Right cardiac atrium (tissue), 5 donors: ENCODE measurements around the gene NUMA1. TPM values are rescaled to one million over a fixed set of nuclear protein-coding genes. Genes with fewer than 3 reads are reported as not detected.

Source experiments
- ATAC-seq, 2 donors: fragments of 200-7000 bp; cut with Tn5 transposase; one replicate each; pipeline versions ENCODE4 v1.8.0 to v1.9.1; 2020; ENCODE audit warnings: moderate library complexity in 2 of 2, mild to moderate bottlenecking in 1 of 2
- DNase-seq, 3 donors: peaks; one replicate each; pipeline ENCODE4 v3.0.0-alpha.2; 2020
- H3K27ac ChIP-seq: one replicate; pipeline ENCODE4 v1.5.1; 2013; ENCODE audit warnings: mild to moderate bottlenecking, low read length, control low read depth, moderate library complexity
- H3K27me3 ChIP-seq: one replicate; pipeline ENCODE4 v1.6.1; 2013; ENCODE audit not compliant: control insufficient read depth, insufficient read depth
- H3K4me1 ChIP-seq: one replicate; pipeline ENCODE4 v1.6.1; 2013; ENCODE audit warnings: low read length; ENCODE audit not compliant: control insufficient read depth, insufficient read depth
- H3K4me3 ChIP-seq: one replicate; pipeline ENCODE4 v1.5.1; 2013; ENCODE audit warnings: low read length, control low read depth
- H3K9me3 ChIP-seq: one replicate; pipeline ENCODE4 v1.6.1; 2013; ENCODE audit warnings: low read length; ENCODE audit not compliant: control insufficient read depth
- WGBS: extraction: QIAGEN DNeasy Blood & Tissue Kit; methylation state at CpG from one replicate; pipeline ENCODE4 v1.1.7; 2013; 5-methylcytosine and 5-hydroxymethylcytosine counted together
- intact Hi-C, 4 donors: fragments of 100-400 bp; cut with DNase I; formaldehyde crosslinking; loops; one replicate each; pipeline versions ENCODE4 v1.11.0 to v1.14.0; 2022 to 2023
- polyA plus RNA-seq: library from polyadenylated mRNA; stranded (reverse); fragments of 200-250 nt; gene quantifications from one replicate; pipeline ENCODE4 v1.2.3, GENCODE V29; 2013
- total RNA-seq, 4 donors: library from RNA; stranded (reverse); fragmentation: NEBNext Ultra II Directional; extraction: Animal tissue kit (Norgen Biotek cat#: 25700); gene quantifications; one replicate each; pipeline ENCODE4 v1.2.1, GENCODE V29; 2021
- donor health status: healthy with polysubstance abuse.
- donor health status: DM: no; HTN: yes; CAD: no.
- donor health status: DM: no; HTN: no; CAD: no.
- donor health status: DM: no; HTN: yes; CAD: no; lungs with severe emphysema.
- donor health status: DM: yes; HTN: yes; CAD: no.

NUMA1 gene
- total and polyA plus RNA-seq, 5 donors: 75.8 to 125 (median 103) TPM

DNA sequence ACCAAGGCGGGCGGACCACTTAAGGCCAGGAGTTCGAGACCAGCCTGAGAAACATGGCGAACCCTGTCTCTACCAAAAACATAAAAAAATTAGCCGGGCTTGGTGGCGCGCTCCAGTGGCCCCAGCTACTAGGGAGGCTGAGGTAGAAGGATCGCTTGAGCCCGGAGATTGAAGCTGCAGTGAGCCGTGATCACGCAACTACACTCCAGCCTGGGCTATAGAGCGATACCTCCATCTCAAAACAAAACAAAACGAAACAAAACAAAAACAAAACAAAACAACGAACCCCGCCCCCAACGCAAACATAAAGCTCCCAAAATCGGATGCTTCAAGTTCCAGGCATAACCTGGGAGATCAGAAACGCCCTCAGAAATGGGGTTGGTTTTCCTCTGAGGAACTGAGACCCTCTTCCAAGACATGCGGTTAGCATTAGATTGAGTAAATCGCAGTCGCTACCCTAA, 872 bp upstream of the NUMA1 start:
- H3K27me3 ChIP-seq: no peaks in the 10 kb centered on the region
- intact Hi-C loops: loop anchor here in 2 of 4 donors (5.0 kb wide), 2 partner anchors 39 to 54 kb away; no protein-coding TSS in a partner anchor
- ATAC-seq (no peak), DNase-seq (no peak)
- H3K9me3 ChIP-seq: no peaks in the 10 kb centered on the region
- H3K4me1 ChIP-seq: no peaks in the 10 kb centered on the region
- 74% methylated on average over 21 of the region's 21 CpGs for WGBS
- peak overlapping the region; percentile 93 for H3K27ac ChIP-seq
- H3K4me3 ChIP-seq: peak overlapping the region; percentile 72

DNA sequence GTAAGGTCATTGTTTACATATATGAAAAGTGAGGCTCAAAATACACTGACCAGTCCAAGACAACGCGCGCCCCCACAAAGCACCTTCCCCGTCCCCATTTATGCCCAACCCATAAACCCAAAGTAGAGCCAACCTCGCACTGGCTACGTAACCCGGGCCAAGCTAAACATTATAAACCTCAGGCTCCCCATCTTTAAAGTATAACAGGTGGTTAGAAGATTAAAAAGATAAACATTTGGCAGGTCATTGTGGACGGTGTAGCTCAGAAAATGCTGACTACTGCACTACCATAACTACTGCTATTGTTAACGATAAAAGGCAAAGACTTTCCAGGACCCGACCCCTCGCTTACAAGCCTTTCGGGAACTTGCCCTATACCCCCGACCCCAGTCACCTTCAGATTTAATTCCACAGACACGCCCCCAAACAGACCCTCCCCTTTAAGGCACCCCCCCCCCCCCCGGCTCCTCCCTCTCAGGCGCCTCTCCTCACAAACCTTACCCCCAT, 470 bp downstream of the NUMA1 start:
- Histone ChIP-seq H3K4me1 (no peaks in the 10 kb centered on the region), H3K27ac (peak overlapping the region; percentile 95), H3K27me3 (no peaks in the 10 kb centered on the region), H3K4me3 (peak overlapping the region; percentile 72), H3K9me3 (no peaks in the 10 kb centered on the region)
- DNase-seq (no peak), ATAC-seq (peak; percentile 0 to 64)
- intact Hi-C loops: loop anchor here in 3 of 4 donors (5.0 kb wide), 2 partner anchors 38 to 53 kb away; no protein-coding TSS in a partner anchor
- 5% methylated on average over 16 of the region's 16 CpGs for WGBS

DNA sequence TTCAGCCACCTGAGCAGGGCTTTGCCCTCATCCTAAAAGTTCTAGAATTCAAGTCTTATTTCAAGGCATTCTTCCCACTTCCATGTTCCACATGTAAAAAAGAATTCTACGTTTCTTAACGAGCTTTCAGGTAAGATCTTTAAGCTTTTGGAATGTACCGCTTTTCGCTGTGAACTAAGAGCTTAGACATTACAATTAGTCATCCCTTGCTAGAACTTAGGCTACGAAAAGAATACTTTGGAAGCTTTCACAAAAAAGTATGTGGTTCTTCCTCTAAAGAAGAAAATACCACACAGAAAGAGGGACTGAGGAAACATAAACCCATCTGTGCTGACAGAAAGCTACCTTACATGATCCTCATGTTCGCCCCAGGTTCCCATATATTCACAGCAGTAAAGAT, 1.9 kb downstream of the NUMA1 start:
- H3K9me3 ChIP-seq: no peaks in the 10 kb centered on the region
- intact Hi-C loops: loop anchor here in 1 of 4 donors (5.0 kb wide), 1 partner anchor 36 kb away; no protein-coding TSS in a partner anchor
- no peak overlapping the region for H3K4me3 ChIP-seq
- DNase-seq (no peak), ATAC-seq (no peak)
- H3K27ac ChIP-seq: peak overlapping the region; percentile 14
- H3K4me1 ChIP-seq: no peaks in the 10 kb centered on the region
- 83% methylated on average over 6 of the region's 6 CpGs for WGBS
- no peaks in the 10 kb centered on the region for H3K27me3 ChIP-seq

DNA sequence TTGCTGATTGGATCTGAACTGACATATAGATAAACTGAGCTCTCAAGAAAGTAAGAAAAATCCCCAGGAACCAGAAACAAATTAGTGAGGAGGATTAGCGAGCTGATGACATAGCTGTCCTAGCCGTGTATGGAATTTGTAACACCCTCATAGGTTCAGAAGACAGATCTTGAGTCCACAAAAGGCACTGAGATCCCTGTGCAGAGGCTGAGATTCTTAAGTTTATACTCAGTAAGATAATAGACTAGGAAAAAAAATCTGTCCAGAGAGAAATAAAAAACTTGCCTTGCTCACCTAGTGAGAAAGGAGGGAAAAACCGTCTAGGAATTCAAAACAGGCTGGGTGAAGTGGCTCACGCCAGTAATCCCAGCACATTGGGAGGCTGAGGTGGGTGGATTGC, 4.6 kb downstream of the NUMA1 start:
- Histone ChIP-seq H3K4me3 (no peak overlapping the region), H3K9me3 (no peaks in the 10 kb centered on the region), H3K27me3 (no peaks in the 10 kb centered on the region), H3K4me1 (peaks cover 2% of the 10 kb centered on the region), H3K27ac (no peak overlapping the region)
- 90% methylated on average over 4 of the region's 4 CpGs for WGBS
- intact Hi-C loops: loop anchor here in 1 of 4 donors (5.0 kb wide), 1 partner anchor 33 kb away; no protein-coding TSS in a partner anchor
- no peak for ATAC-seq
- no peak for DNase-seq

DNA sequence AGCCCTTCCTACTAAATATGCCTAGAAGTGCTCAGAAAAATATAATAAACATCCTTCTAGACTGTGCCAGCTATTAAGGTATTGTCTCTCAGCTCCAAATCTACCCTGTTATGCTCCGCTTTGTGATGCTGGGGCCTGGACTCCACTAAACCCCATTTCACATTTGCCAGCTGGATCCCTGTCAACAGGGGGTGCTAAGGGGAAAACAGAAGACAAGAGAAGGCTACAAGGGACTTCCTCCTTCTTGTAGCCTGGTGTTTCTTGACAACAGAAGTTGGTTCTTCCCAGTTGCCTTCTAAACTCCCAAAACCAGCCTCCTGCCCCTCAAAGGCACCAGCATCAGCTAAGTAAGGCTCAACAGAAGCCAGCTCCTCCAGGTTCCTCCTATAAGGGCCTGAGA, 5.2 kb downstream of the NUMA1 start:
- WGBS: 93% methylated on average over 1 of the region's 1 CpG
- intact Hi-C loops: loop anchor here in 1 of 4 donors (5.0 kb wide), 1 partner anchor 33 kb away; no protein-coding TSS in a partner anchor
- Histone ChIP-seq H3K4me3 (no peak overlapping the region), H3K27ac (no peak overlapping the region), H3K27me3 (no peaks in the 10 kb centered on the region), H3K4me1 (peaks cover 2% of the 10 kb centered on the region), H3K9me3 (no peaks in the 10 kb centered on the region)
- DNase-seq (no peak), ATAC-seq (no peak)

DNA sequence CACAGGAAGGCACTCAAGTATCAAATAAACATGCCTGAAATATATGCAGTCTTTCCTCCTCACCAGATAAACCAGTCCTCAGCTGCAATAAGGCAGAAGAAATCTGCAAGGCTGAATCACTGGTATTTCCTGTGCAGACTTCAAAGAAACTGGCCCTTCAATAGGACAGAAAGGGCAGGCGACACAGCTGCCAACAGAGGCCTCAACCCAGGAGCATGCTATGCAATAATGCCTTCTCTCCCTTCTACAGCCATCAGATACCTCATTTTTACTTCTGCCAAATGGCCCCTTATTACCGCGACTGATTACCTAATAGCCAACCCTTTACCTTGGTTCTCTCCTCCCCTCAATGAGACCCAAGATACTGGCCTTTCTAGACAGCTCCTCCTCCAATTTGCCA, 8.0 kb downstream of the NUMA1 start:
- no peak overlapping the region for H3K4me3 ChIP-seq
- H3K27ac ChIP-seq: no peak overlapping the region
- intact Hi-C loops: no loop called here
- peaks cover 5% of the 10 kb centered on the region for H3K4me1 ChIP-seq
- WGBS: 71% methylated on average over 3 of the region's 3 CpGs
- no peak for DNase-seq
- no peaks in the 10 kb centered on the region for H3K27me3 ChIP-seq
- peak; percentile 41 to 73 for ATAC-seq
- no peaks in the 10 kb centered on the region for H3K9me3 ChIP-seq

DNA sequence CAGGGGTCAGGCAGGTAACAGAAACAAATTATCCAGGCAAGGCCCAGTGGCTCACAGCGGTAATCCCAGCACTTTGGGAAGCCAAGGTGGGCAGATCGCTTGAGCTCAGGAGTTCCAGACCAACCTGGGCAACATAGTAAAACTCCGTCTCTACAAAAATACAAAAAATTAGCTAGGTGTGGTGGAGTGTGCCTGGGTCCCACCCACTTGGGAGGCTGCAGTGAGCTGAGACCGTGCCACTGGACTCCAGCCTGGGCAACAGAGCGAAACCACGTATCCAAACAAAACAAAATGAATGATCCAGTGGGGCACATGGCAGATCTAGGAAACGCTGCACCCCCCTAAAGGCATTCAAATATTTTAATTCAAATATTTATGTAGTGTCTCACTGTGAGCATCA, 9.9 kb downstream of the NUMA1 start:
- DNase-seq (no peak), ATAC-seq (no peak)
- Histone ChIP-seq H3K27me3 (no peaks in the 10 kb centered on the region), H3K4me1 (peaks cover 5% of the 10 kb centered on the region), H3K27ac (peak overlapping the region; percentile 54), H3K4me3 (no peak overlapping the region), H3K9me3 (no peaks in the 10 kb centered on the region)
- intact Hi-C loops: no loop called here
- WGBS: 94% methylated on average over 7 of the region's 7 CpGs

DNA sequence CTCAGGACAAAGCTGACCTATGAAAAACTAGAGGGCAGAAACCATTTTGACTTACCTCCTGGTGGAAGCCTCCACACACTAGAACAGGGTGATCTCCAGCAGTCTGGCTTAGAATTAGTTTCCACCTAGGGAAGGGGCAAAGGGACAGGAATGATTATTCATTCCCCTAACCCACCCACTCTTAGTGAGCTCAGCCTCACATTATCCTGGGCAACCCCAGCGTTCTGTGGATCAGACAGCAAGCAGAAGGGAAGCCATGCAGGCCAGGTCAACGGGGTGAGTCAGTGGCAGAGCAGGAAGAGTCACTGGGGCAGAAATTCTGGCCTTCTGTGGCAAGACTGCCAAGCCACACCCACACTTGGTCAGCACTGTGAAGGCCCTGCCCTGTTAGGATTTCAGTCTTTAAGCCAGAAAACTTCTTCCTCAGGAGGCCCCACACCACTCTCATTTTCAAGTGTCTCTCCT, 10.5 kb downstream of the NUMA1 start:
- peak overlapping the region; percentile 84 for H3K27ac ChIP-seq
- intact Hi-C loops: no loop called here
- 15% methylated on average over 2 of the region's 2 CpGs for WGBS
- peaks cover 5% of the 10 kb centered on the region for H3K4me1 ChIP-seq
- ATAC-seq (peak; percentile 97 to 98), DNase-seq (peak; percentile 90 to 93 (median 91))
- no peaks in the 10 kb centered on the region for H3K27me3 ChIP-seq
- H3K9me3 ChIP-seq: no peaks in the 10 kb centered on the region
- H3K4me3 ChIP-seq: no peak overlapping the region

DNA sequence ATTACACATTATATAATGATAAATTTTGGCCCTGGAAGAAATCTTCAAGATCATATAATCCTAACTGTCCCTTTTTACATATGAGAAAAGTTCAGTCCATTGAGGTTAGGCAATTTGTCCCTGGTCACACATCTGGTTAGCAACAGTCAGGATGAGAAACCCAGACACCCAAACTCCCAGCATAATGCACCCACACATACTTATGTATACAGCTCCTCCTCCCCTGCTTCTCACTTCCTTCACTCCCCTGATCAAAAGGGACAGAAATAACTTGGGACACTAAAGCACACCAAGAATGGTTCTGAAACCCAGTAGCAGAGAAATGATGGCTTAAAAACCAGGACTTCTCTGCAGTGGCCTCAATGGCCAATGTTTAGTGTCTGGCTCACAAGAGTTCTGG, 11.1 kb downstream of the NUMA1 start:
- Histone ChIP-seq H3K4me1 (peaks cover 5% of the 10 kb centered on the region), H3K9me3 (no peaks in the 10 kb centered on the region), H3K27me3 (no peaks in the 10 kb centered on the region), H3K27ac (peak overlapping the region; percentile 84), H3K4me3 (no peak overlapping the region)
- ATAC-seq (peak in 1 of 2 donors; percentile 11), DNase-seq (no peak)
- intact Hi-C loops: no loop called here

DNA sequence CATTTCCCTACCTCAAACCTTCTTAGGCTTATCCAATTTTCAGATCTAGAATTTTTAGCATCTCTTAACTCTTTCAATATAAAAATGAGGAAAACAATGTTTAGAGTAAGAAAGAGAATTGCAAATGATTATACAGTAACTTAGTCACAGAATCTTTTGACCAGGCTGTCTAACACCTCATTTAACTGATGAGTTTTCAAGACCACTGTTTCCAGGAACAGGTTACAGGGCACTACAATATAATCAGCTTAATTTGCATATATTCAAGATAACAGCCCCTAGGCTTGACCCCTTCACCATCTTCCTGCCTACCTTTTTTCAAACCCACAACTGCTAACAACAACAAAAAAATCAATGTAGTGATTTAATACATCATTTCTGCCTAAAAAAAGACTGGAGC, 12.7 kb downstream of the NUMA1 start:
- H3K27ac ChIP-seq: no peak overlapping the region
- no peak for DNase-seq
- peaks cover 3% of the 10 kb centered on the region for H3K4me1 ChIP-seq
- H3K27me3 ChIP-seq: no peaks in the 10 kb centered on the region
- H3K9me3 ChIP-seq: no peaks in the 10 kb centered on the region
- H3K4me3 ChIP-seq: no peak overlapping the region
- intact Hi-C loops: no loop called here
- ATAC-seq: no peak

DNA sequence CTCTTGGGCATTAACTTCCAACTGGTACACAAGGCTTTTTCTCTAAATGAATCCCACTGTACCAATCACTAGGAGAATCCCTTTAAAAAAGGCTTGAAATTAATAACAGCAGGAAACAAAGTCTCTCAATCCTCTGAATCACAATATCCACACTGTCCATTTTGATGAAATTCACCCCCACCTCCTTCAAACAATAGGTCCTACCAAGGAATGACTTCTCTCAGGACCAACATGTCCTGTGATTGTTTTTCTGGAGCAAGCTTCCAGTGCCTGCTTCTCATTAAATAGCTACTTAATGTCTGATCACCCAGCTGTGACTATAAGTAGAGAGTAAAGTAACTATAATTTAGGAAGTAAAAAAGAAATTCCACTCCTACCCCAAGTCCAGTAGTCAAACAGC, 13.1 kb downstream of the NUMA1 start:
- H3K27me3 ChIP-seq: no peaks in the 10 kb centered on the region
- DNase-seq (no peak), ATAC-seq (no peak)
- H3K9me3 ChIP-seq: no peaks in the 10 kb centered on the region
- H3K4me3 ChIP-seq: no peak overlapping the region
- intact Hi-C loops: no loop called here
- H3K4me1 ChIP-seq: peaks cover 3% of the 10 kb centered on the region
- H3K27ac ChIP-seq: peak overlapping the region; percentile 36

DNA sequence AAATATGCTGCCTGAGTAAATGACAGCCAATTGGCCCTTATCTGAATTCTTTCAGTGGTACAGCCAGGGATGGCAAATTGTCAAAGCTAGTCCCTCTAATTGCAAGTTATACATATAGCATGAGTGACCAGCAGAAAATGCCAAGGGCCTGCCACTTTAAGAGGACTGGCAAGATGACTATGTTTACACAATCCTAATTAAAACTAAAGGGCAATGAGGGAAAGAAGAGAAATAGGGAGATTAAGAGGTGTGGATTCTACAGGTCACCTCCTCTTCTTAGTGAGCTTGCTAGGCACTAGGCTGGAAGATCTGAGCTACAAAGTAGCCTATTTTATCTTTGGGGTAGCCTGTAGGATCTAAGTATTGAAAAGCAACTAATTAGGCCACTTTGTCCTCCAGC, 13.5 kb downstream of the NUMA1 start:
- peak overlapping the region; percentile 36 for H3K27ac ChIP-seq

More for the DNA sequence above, 13.5 kb downstream of the NUMA1 start:
- DNase-seq (no peak), ATAC-seq (no peak)
- intact Hi-C loops: no loop called here
- H3K4me3 ChIP-seq: no peak overlapping the region
- H3K4me1 ChIP-seq: peaks cover 3% of the 10 kb centered on the region
- no peaks in the 10 kb centered on the region for H3K27me3 ChIP-seq
- no peaks in the 10 kb centered on the region for H3K9me3 ChIP-seq
